WTC11 (cell line): Measurements from ENCODE around the gene MYH9. TPM values are rescaled to one million over a fixed set of nuclear protein-coding genes. Genes with fewer than 3 reads are reported as not detected.
"Not testable (repeated sequence)": the region's sequence is repeated elsewhere in the genome, so short reads cannot be mapped to it uniquely, and the experiment has no call there.

Experiments used
- ATAC-seq: fragments of 200-7000 bp; cut with Tn5 transposase; 2 replicates; pipeline ENCODE4 v1.10.0; 2021; ENCODE audit warnings: mild to moderate bottlenecking, moderate library complexity
- CTCF ChIA-PET: fragments of 300-600 bp; sonication (Branson Sonifier 250); formaldehyde crosslinking; loops from one replicate; lab custom pipeline; 2021; ENCODE audit warnings: antibody characterized with exemption; lab: Charles Lee
- POLR2A ChIA-PET: fragments of 350-600 bp; sonication (Branson Sonifier 250); formaldehyde crosslinking; loops from one replicate; lab custom pipeline; 2021; ENCODE audit warnings: antibody characterized with exemption; lab: Charles Lee
- DNase-seq: peaks from one replicate; pipeline ENCODE4 v3.0.0; 2021; ENCODE audit warnings: low spot score
- H3K27ac Mint-ChIP-seq: 2 replicates; pipeline ENCODE4 v1.8.0; 2021; ENCODE audit warnings: mixed read lengths
- H3K27me3 Mint-ChIP-seq: 2 replicates; pipeline ENCODE4 v1.8.0; 2021; ENCODE audit warnings: low read depth, mild to moderate bottlenecking, moderate library complexity, mixed read lengths
- H3K36me3 Mint-ChIP-seq: 2 replicates; pipeline ENCODE4 v1.8.0; 2021; ENCODE audit warnings: mixed read lengths
- H3K4me1 Mint-ChIP-seq: 2 replicates; pipeline ENCODE4 v1.8.0; 2022; ENCODE audit warnings: mixed read lengths
- H3K4me3 Mint-ChIP-seq: 2 replicates; pipeline ENCODE4 v1.8.0; 2021; ENCODE audit warnings: mild to moderate bottlenecking, moderate library complexity, mixed read lengths
- H3K9me3 Mint-ChIP-seq: 2 replicates; pipeline ENCODE4 v1.8.0; 2021; ENCODE audit warnings: mixed read lengths
- CBFB ChIP-seq: sonication (generic); formaldehyde crosslinking; IDR thresholded peaks from 2 replicates; pipeline ENCODE4 v1.8.1; 2022; ENCODE audit warnings: mild to moderate bottlenecking, low read depth, missing genetic modification reagents
- JUN ChIP-seq: sonication (generic); formaldehyde crosslinking; IDR thresholded peaks from 2 replicates; pipeline ENCODE4 v1.8.0; 2023; ENCODE audit warnings: mild to moderate bottlenecking, missing genetic modification reagents
- NR1H2 ChIP-seq: sonication (generic); formaldehyde crosslinking; IDR thresholded peaks from 2 replicates; pipeline ENCODE4 v1.9.0; 2021; ENCODE audit warnings: mild to moderate bottlenecking, moderate library complexity, missing genetic modification reagents
- NR2C2 ChIP-seq: sonication (generic); formaldehyde crosslinking; IDR thresholded peaks from 2 replicates; pipeline ENCODE4 v1.8.0; 2022; ENCODE audit warnings: mild to moderate bottlenecking, missing genetic modification reagents
- RORB ChIP-seq: fragments of 250-450 bp; sonication (Bioruptor Pico); IDR thresholded peaks from 2 replicates; pipeline ENCODE4 v1.9.0; 2021; ENCODE audit warnings: mild to moderate bottlenecking
- SOX15 ChIP-seq: fragments of 250-450 bp; sonication (Bioruptor Pico); IDR thresholded peaks from 2 replicates; pipeline ENCODE4 v1.9.0; 2021; ENCODE audit warnings: mild to moderate bottlenecking
- ZNF121 ChIP-seq: sonication (generic); formaldehyde crosslinking; IDR thresholded peaks from 2 replicates; pipeline ENCODE4 v1.8.0; 2023; ENCODE audit warnings: missing genetic modification reagents
- ZNF232 ChIP-seq: sonication (generic); formaldehyde crosslinking; IDR thresholded peaks from 2 replicates; pipeline ENCODE4 v1.8.0; 2022; ENCODE audit warnings: mild to moderate bottlenecking, missing genetic modification reagents
- ZNF317 ChIP-seq: sonication (generic); formaldehyde crosslinking; IDR thresholded peaks from 2 replicates; pipeline ENCODE4 v1.8.1; 2023; ENCODE audit warnings: low read depth, mild to moderate bottlenecking, moderate library complexity, missing genetic modification reagents, borderline replicate concordance
- ZNF671 ChIP-seq: fragments of 250-450 bp; sonication (Bioruptor Pico); IDR thresholded peaks from 2 replicates; pipeline ENCODE4 v1.8.0; 2021; ENCODE audit warnings: mild to moderate bottlenecking
- total RNA-seq: library from RNA; stranded (reverse); gene quantifications from 3 replicates; pipeline ENCODE4 v1.2.3, GENCODE V29; 2021
- TF ChIP-seq, protein P1 (sequence below): sonication (generic); formaldehyde crosslinking; IDR thresholded peaks from 2 replicates; pipeline ENCODE4 v1.8.1; 2022; ENCODE audit warnings: mild to moderate bottlenecking, moderate library complexity, missing genetic modification reagents
- TF ChIP-seq, protein P2 (sequence below): sonication (generic); formaldehyde crosslinking; conservative IDR thresholded peaks from 2 replicates; pipeline ENCODE4 v1.8.1; 2023; ENCODE audit warnings: mild to moderate bottlenecking, low read depth, missing genetic modification reagents, moderate library complexity
- TF ChIP-seq, protein P3 (sequence below): sonication (generic); formaldehyde crosslinking; IDR thresholded peaks from 2 replicates; pipeline ENCODE4 v1.8.1; 2022; ENCODE audit warnings: low read depth, mild to moderate bottlenecking, moderate library complexity, missing genetic modification reagents, borderline replicate concordance
- TF ChIP-seq, protein P4 (sequence below): sonication (generic); formaldehyde crosslinking; IDR thresholded peaks from 2 replicates; pipeline ENCODE4 v1.8.1; 2023; ENCODE audit warnings: mild to moderate bottlenecking, missing genetic modification reagents, moderate library complexity

MYH9 gene
- total RNA-seq, 1 experiment from 2014 or later: 277 TPM

DNA sequence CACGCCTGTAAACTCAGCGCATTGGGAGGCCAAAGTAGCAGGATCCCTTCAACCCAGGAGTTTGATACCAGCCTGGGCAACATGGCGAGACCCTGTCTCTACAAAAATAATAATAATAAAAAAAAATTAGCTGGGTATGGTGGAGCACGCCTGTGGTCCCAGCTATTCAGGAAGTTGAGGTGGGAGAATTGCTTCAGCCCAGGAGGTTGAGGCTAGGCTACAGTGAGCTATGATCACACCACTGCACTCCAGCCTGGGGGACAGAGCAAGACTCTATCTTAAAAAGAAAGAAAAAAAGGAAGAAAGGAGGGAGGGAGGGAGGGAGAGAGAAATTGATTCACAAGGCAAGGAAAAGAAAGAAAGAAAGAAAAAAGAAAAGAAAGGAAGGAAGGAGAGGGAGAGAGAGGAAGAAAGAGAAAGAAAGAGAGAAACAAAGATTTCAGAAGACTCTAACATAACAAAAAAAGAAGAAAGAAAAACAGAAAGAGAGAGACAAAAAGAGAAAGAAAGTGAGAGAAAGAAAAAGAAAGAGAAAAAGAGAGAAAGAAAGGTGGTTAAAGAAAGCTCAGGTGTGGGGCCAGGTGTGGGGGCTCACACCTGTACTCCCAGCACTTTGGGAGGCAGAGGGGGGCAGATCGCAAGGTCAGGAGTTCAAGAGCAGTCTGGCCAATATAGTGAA, 37.3 kb upstream of the MYH9 start:
- TF ChIP-seq, protein P1, sequence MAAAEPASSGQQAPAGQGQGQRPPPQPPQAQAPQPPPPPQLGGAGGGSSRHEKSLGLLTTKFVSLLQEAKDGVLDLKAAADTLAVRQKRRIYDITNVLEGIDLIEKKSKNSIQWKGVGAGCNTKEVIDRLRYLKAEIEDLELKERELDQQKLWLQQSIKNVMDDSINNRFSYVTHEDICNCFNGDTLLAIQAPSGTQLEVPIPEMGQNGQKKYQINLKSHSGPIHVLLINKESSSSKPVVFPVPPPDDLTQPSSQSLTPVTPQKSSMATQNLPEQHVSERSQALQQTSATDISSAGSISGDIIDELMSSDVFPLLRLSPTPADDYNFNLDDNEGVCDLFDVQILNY: no peak
- TF ChIP-seq ZNF317 (CRISPR knock-in tag) (no peak), ZNF121 (0 out of 2 replicates have a peak, but pooled peaks have one; percentile 29), NR1H2 (no peak)
- TF ChIP-seq, protein P2, sequence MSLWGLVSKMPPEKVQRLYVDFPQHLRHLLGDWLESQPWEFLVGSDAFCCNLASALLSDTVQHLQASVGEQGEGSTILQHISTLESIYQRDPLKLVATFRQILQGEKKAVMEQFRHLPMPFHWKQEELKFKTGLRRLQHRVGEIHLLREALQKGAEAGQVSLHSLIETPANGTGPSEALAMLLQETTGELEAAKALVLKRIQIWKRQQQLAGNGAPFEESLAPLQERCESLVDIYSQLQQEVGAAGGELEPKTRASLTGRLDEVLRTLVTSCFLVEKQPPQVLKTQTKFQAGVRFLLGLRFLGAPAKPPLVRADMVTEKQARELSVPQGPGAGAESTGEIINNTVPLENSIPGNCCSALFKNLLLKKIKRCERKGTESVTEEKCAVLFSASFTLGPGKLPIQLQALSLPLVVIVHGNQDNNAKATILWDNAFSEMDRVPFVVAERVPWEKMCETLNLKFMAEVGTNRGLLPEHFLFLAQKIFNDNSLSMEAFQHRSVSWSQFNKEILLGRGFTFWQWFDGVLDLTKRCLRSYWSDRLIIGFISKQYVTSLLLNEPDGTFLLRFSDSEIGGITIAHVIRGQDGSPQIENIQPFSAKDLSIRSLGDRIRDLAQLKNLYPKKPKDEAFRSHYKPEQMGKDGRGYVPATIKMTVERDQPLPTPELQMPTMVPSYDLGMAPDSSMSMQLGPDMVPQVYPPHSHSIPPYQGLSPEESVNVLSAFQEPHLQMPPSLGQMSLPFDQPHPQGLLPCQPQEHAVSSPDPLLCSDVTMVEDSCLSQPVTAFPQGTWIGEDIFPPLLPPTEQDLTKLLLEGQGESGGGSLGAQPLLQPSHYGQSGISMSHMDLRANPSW (CRISPR knock-in tag): no peak
- no peak for DNase-seq
- Mint-ChIP-seq H3K4me1 (peaks cover 14% of the 10 kb centered on the region), H3K27ac (no peak overlapping the region; the same call in 1 of the 2 replicates), H3K36me3 (no peaks in the 10 kb centered on the region), H3K27me3 (no peaks in the 10 kb centered on the region), H3K9me3 (no peaks in the 10 kb centered on the region), H3K4me3 (no peak overlapping the region)
- no peak for ATAC-seq
- CTCF ChIA-PET: interaction anchor here (0.6 to 1.2 kb wide), 5 partner anchors 10 to 495 kb away, joined by 3 to 5 read pairs (median 3); no protein-coding TSS in a partner anchor
- POLR2A ChIA-PET: interaction anchor here (1.2 kb wide), 1 partner anchor 38 kb away, joined by 3 read pairs; no protein-coding TSS in a partner anchor

DNA sequence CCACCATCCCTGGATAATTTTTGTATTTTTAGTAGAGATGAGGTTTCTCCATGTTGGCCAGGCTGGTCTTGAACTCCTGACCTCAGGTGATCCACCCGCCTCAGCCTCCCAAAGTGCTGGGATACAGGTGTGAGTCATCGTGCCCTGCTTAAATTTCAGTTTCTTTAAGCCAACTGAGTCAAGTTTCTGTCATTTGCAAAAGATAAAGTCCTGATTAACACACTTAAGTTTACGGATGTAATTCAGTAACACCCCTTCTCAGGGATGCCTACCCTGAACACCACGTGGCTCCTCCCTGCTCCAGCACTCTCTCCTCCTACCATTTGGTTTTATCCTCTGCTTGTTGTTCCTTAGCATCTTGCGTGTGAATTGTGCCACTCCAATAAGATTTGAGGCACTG, 36.7 kb upstream of the MYH9 start:
- H3K36me3 Mint-ChIP-seq, DNase-seq, ATAC-seq, H3K27me3 Mint-ChIP-seq, H3K4me3 Mint-ChIP-seq, POLR2A ChIA-PET, H3K27ac Mint-ChIP-seq, H3K9me3 Mint-ChIP-seq: not testable (repeated sequence)
- CTCF ChIA-PET: interaction anchor here (0.6 to 1.2 kb wide), 4 partner anchors 46 to 494 kb away, joined by 3 to 5 read pairs (median 4); no protein-coding TSS in a partner anchor
- H3K4me1 Mint-ChIP-seq: peaks cover 17% of the 10 kb centered on the region

DNA sequence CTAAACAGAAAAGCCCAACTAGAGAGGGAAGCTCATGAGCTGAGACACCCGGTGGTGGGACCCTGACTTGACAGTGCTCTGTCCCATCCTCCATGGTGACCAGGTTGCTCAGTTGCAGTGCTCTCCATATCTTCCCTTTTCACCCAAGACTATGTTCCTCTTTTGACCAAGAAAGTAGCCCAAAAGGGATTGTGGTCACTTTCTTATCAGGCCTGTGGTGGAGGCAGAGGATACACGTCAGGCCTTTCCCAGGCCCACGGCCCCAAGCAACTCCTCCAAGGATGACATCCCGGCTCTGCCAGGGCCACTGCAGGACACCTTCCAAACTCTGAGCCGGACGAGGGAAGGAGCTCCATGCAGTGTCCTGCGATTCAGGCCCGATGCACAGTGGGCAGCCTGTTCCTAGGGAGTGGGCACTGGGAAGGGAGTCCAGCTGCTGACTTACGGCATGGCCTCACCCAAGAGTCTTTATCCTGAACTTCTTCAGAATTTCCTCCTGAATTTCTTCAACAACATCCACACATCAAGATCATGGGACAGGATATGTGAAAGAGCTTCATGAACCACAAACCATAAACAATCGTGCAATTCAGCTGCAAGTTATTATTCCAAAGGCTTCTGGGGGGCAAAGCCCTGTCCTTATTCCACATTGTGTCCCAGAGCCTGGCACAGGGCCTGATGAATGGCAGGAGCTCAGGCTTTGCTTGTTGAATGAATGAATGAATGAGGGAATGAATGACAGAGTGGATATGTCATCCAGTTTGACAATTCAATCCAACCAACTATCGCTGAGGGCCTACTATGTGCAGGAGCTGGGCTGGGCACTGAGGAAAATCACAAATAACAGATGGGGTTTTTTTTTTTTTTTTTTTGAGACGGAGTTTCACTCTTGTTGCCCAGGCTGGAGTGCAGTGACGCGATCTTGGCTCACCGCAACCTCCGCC, 36.0 kb upstream of the MYH9 start:
- Mint-ChIP-seq H3K4me3 (no peak overlapping the region), H3K36me3 (no peaks in the 10 kb centered on the region), H3K27me3 (no peaks in the 10 kb centered on the region), H3K9me3 (no peaks in the 10 kb centered on the region), H3K4me1 (peaks cover 21% of the 10 kb centered on the region), H3K27ac (peak overlapping the region; percentile 60; the same call in 1 of the 2 replicates)
- no peak for TF ChIP-seq RORB (CRISPR knock-in tag)
- no peak for TF ChIP-seq NR1H2
- no peak for TF ChIP-seq ZNF232 (CRISPR knock-in tag)
- TF ChIP-seq, protein P3, sequence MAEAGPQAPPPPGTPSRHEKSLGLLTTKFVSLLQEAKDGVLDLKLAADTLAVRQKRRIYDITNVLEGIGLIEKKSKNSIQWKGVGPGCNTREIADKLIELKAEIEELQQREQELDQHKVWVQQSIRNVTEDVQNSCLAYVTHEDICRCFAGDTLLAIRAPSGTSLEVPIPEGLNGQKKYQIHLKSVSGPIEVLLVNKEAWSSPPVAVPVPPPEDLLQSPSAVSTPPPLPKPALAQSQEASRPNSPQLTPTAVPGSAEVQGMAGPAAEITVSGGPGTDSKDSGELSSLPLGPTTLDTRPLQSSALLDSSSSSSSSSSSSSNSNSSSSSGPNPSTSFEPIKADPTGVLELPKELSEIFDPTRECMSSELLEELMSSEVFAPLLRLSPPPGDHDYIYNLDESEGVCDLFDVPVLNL (CRISPR knock-in tag): no peak
- no peak for TF ChIP-seq ZNF671 (CRISPR knock-in tag)
- TF ChIP-seq NR2C2 (CRISPR knock-in tag): no peak
- no peak for TF ChIP-seq CBFB (CRISPR knock-in tag)
- TF ChIP-seq JUN (CRISPR knock-in tag): no peak
- TF ChIP-seq SOX15 (CRISPR knock-in tag): no peak
- TF ChIP-seq, protein P4, sequence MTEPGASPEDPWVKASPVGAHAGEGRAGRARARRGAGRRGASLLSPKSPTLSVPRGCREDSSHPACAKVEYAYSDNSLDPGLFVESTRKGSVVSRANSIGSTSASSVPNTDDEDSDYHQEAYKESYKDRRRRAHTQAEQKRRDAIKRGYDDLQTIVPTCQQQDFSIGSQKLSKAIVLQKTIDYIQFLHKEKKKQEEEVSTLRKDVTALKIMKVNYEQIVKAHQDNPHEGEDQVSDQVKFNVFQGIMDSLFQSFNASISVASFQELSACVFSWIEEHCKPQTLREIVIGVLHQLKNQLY (CRISPR knock-in tag): no peak
- no peak for ATAC-seq
- ChIA-PET POLR2A (interaction anchor here (0.7 to 1.1 kb wide), 2 partner anchors 11 to 13 kb away, joined by 3 read pairs; no protein-coding TSS in a partner anchor), CTCF (interaction anchor here (0.7 to 1.7 kb wide), 4 partner anchors 12 to 82 kb away, joined by 3 to 7 read pairs (median 4); no protein-coding TSS in a partner anchor)
- no peak for DNase-seq
